ENCODE measurements around the gene NCOA5. TPM values are rescaled to one million over a fixed set of nuclear protein-coding genes. Genes with fewer than 3 reads are reported as not detected.

Gene NCOA5
- total RNA-seq, 1 donor from 2014 or later = 10.3 TPM

DNA sequence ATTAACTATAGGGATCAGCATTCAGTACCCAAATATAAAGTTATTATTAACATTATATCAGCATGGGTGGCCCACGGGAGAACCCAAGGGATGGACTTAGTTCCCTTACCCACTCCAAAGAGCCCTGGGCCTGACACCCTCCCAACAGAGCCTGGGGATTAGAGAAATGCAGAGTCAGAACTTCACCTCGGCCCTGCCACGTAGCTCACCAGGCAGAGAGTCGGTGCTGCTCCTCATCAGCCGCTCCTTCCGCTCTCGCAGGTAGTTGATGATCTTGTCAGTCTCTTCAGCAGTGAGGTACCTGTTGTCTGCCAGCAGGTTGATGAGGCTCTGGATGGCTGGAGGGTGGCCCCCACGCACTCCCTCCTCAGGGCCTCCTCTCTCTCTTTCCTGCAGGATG is 26.6 kb downstream of the NCOA5 start:
- TF ChIP-seq, protein P1, sequence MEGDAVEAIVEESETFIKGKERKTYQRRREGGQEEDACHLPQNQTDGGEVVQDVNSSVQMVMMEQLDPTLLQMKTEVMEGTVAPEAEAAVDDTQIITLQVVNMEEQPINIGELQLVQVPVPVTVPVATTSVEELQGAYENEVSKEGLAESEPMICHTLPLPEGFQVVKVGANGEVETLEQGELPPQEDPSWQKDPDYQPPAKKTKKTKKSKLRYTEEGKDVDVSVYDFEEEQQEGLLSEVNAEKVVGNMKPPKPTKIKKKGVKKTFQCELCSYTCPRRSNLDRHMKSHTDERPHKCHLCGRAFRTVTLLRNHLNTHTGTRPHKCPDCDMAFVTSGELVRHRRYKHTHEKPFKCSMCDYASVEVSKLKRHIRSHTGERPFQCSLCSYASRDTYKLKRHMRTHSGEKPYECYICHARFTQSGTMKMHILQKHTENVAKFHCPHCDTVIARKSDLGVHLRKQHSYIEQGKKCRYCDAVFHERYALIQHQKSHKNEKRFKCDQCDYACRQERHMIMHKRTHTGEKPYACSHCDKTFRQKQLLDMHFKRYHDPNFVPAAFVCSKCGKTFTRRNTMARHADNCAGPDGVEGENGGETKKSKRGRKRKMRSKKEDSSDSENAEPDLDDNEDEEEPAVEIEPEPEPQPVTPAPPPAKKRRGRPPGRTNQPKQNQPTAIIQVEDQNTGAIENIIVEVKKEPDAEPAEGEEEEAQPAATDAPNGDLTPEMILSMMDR (IDR thresholded peaks at IDR 0.05) = no peak
- TF ChIP-seq EZH2phosphoT487 (IDR thresholded peaks at IDR 0.05) = no peak
- TF ChIP-seq EZH2 (IDR thresholded peaks at IDR 0.05) = no peak
- Histone ChIP-seq H3K4me1 (peaks cover 6% of the 10 kb centered on the region), H3K36me3 (peaks cover 4% of the 10 kb centered on the region), H3F3A (ENCODE audit: low read depth) (peaks cover 19% of the 10 kb centered on the region), H3K4me2 (no peak overlapping the region), H2AFZ (replicated peaks) (no peak overlapping the region), H3K9ac (no peak overlapping the region), H3K27me3 (peaks cover 26% of the 10 kb centered on the region), H4K20me1 (ENCODE audit: low read depth) (peaks cover 79% of the 10 kb centered on the region), H3K9me3 (ENCODE audit: low read depth) (no peaks in the 10 kb centered on the region), H3K4me3 (no peak overlapping the region), H3K27ac (no peak overlapping the region), H3K79me2 (ENCODE audit: low read depth) (no peaks in the 10 kb centered on the region)
- H3K4me1 Mint-ChIP-seq = peaks cover 9% of the 10 kb centered on the region
- peaks cover 14% of the 10 kb centered on the region for H3K27me3 Mint-ChIP-seq (ENCODE audit: insufficient read depth, low read depth)
- H3K9me3 Mint-ChIP-seq = no peaks in the 10 kb centered on the region
- no peak overlapping the region for H3K4me3 Mint-ChIP-seq
- peaks cover 52% of the 10 kb centered on the region for H3K36me3 Mint-ChIP-seq
- H3K27ac Mint-ChIP-seq = no peak overlapping the region
- DNase-seq (ENCODE audit: low spot score) = no peak

DNA sequence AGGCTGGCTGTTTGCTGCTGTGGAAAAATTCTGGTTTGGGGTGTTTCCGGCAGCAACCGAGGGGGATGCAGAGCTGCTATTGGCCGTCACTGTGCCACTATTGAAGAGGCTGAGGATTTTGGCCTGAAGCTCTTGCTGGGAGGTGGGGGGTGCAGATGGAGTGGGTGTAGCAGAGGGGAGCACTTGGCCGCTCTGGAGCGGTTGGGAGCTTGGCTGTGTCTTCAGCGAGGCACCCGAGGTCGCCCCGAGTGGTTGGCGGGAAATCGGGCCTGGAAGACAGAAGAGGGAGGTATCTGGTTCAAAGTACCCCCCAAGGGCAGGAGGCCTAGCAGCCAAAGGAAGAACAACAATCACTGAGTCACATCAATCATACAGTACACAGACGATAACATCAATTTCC is 27.1 kb downstream of the NCOA5 start:
- TF ChIP-seq, protein P1 (IDR thresholded peaks at IDR 0.05) = no peak
- TF ChIP-seq EZH2phosphoT487 (IDR thresholded peaks at IDR 0.05) (no peak), EZH2 (IDR thresholded peaks at IDR 0.05) (no peak)
- no peaks in the 10 kb centered on the region for H3K9me3 Mint-ChIP-seq
- Histone ChIP-seq H2AFZ (replicated peaks) (no peak overlapping the region), H3K36me3 (no peaks in the 10 kb centered on the region), H3K4me2 (no peak overlapping the region), H3F3A (ENCODE audit: low read depth) (peaks cover 23% of the 10 kb centered on the region), H3K4me1 (peaks cover 11% of the 10 kb centered on the region), H3K27me3 (peaks cover 31% of the 10 kb centered on the region), H3K9me3 (ENCODE audit: low read depth) (no peaks in the 10 kb centered on the region), H3K9ac (no peak overlapping the region), H3K4me3 (no peak overlapping the region), H3K79me2 (ENCODE audit: low read depth) (no peaks in the 10 kb centered on the region), H4K20me1 (ENCODE audit: low read depth) (peaks cover 80% of the 10 kb centered on the region), H3K27ac (no peak overlapping the region)
- H3K27me3 Mint-ChIP-seq (ENCODE audit: insufficient read depth, low read depth) = peaks cover 17% of the 10 kb centered on the region
- H3K36me3 Mint-ChIP-seq = peaks cover 52% of the 10 kb centered on the region
- no peak overlapping the region for H3K4me3 Mint-ChIP-seq
- no peak for DNase-seq (ENCODE audit: low spot score)
- H3K27ac Mint-ChIP-seq = no peak overlapping the region
- peaks cover 11% of the 10 kb centered on the region for H3K4me1 Mint-ChIP-seq

DNA sequence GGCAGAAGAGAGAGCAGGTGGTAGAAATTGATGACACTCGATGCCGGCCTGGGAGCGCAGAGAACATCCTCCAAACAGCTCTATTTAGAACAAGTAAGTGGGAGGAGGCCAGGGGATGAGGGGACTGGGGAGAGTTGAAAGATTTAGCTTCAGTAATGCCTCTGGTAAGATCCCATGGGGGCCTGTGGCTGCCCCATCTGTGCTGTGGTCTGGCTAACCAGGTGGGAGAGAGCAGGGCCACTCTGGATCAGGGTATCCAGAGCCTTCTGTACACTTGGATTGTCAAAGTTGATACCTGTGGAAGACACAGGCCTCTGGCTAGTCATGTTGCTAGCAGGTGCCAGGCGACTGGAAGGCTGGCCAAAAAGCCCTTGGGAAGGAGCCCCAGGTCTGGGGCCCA is 27.6 kb downstream of the NCOA5 start:
- no peaks in the 10 kb centered on the region for H3K9me3 ChIP-seq (ENCODE audit: low read depth)
- H3K36me3 Mint-ChIP-seq = peaks cover 52% of the 10 kb centered on the region

More for the DNA sequence above, 27.6 kb downstream of the NCOA5 start:
- DNase-seq (ENCODE audit: low spot score) = no peak
- TF ChIP-seq EZH2 (IDR thresholded peaks at IDR 0.05) (no peak), EZH2phosphoT487 (IDR thresholded peaks at IDR 0.05) (no peak)
- TF ChIP-seq, protein P1 (IDR thresholded peaks at IDR 0.05) = no peak
- Histone ChIP-seq H3K4me3 (no peak overlapping the region), H3K4me1 (peaks cover 13% of the 10 kb centered on the region), H3F3A (ENCODE audit: low read depth) (peaks cover 23% of the 10 kb centered on the region), H3K9ac (no peak overlapping the region), H3K36me3 (no peaks in the 10 kb centered on the region), H3K27me3 (peaks cover 36% of the 10 kb centered on the region), H3K79me2 (ENCODE audit: low read depth) (no peaks in the 10 kb centered on the region), H2AFZ (replicated peaks) (no peak overlapping the region), H3K4me2 (no peak overlapping the region), H3K27ac (no peak overlapping the region), H4K20me1 (ENCODE audit: low read depth) (peaks cover 82% of the 10 kb centered on the region)
- no peak overlapping the region for H3K27ac Mint-ChIP-seq
- no peaks in the 10 kb centered on the region for H3K9me3 Mint-ChIP-seq
- peaks cover 20% of the 10 kb centered on the region for H3K27me3 Mint-ChIP-seq (ENCODE audit: insufficient read depth, low read depth)
- H3K4me3 Mint-ChIP-seq = no peak overlapping the region
- peaks cover 11% of the 10 kb centered on the region for H3K4me1 Mint-ChIP-seq
